Dedifferentiated amniotic fluid mesenchymal stem cell (primary cell): ENCODE measurements around the gene ZMYND8.
"Not testable (repeated sequence)": the region's sequence is repeated elsewhere in the genome, so short reads cannot be mapped to it uniquely, and the experiment has no call there.

ENCODE experiments used
- DNase-seq: peaks from one replicate; pipeline ENCODE4 v3.0.0-alpha.2; 2016; ENCODE audit errors: extremely low spot score

Gene ZMYND8

GRCh38 chr20:47370850-47371782 lies 14.6 kb upstream of the ZMYND8 start:
- DNase-seq = no peak

- no peak for DNase-seq
These were observed 13.7 kb upstream of the ZMYND8 start for GRCh38 chr20:47370214-47370613.

- DNase-seq = no peak
These were observed 11.8 kb upstream of the ZMYND8 start for GRCh38 chr20:47368301-47368700.

GRCh38 chr20:47366301-47366700 lies 9.8 kb upstream of the ZMYND8 start:
- DNase-seq = not testable (repeated sequence)

- DNase-seq = no peak
These were observed 8.7 kb upstream of the ZMYND8 start for GRCh38 chr20:47365023-47365764.

GRCh38 chr20:47362361-47363219 lies 6.1 kb upstream of the ZMYND8 start:
- DNase-seq = no peak

GRCh38 chr20:47361057-47361915 lies 4.8 kb upstream of the ZMYND8 start:
- no peak for DNase-seq

GRCh38 chr20:47360297-47361056 lies 4.0 kb upstream of the ZMYND8 start:
- peak; percentile 79 for DNase-seq

GRCh38 chr20:47359530-47360296 lies 3.2 kb upstream of the ZMYND8 start:
- DNase-seq = no peak

GRCh38 chr20:47358672-47359529 lies 2.4 kb upstream of the ZMYND8 start:
- peak; percentile 95 for DNase-seq

GRCh38 chr20:47358039-47358671 lies 1.7 kb upstream of the ZMYND8 start:
- no peak for DNase-seq

GRCh38 chr20:47357296-47358038 lies 968 bp upstream of the ZMYND8 start:
- peak; percentile 78 for DNase-seq

- no peak for DNase-seq
These were observed 326 bp downstream of the ZMYND8 start for GRCh38 chr20:47356220-47356525.

GRCh38 chr20:47355489-47356219 lies 845 bp downstream of the ZMYND8 start:
- no peak for DNase-seq

- DNase-seq = no peak
These were observed 1.6 kb downstream of the ZMYND8 start for GRCh38 chr20:47354714-47355488.

GRCh38 chr20:47354464-47354713 lies 2.1 kb downstream of the ZMYND8 start:
- DNase-seq = no peak
